Endodermal cell (in vitro differentiated cells): Measurements from ENCODE around the gene DBP. TPM values are rescaled to one million over a fixed set of nuclear protein-coding genes. Genes with fewer than 3 reads are reported as not detected.
A peak's percentile ranks its signal among the peaks of the same experiment; 100 is the strongest.

Experiments
- DNase-seq: peaks from one replicate; pipeline ENCODE4 v3.0.0-alpha.2; 2017
- H3K27ac ChIP-seq: 2 replicates; pipeline ENCODE4 v1.5.1; 2013; ENCODE audit warnings: mild to moderate bottlenecking, low read depth, low read length, moderate library complexity
- H3K27me3 ChIP-seq: 2 replicates; pipeline ENCODE4 v1.6.1; 2013; ENCODE audit warnings: mild to moderate bottlenecking, low read length, moderate library complexity; ENCODE audit not compliant: insufficient read depth, control insufficient read depth, poor library complexity, severe bottlenecking
- H3K36me3 ChIP-seq: 2 replicates; pipeline ENCODE4 v1.7.0; 2013; ENCODE audit warnings: mild to moderate bottlenecking, low read length, moderate library complexity; ENCODE audit not compliant: control insufficient read depth, insufficient read depth
- H3K4me1 ChIP-seq: one replicate; pipeline ENCODE4 v1.7.0; 2013; ENCODE audit warnings: low read length; ENCODE audit not compliant: control insufficient read depth, insufficient read depth
- H3K4me3 ChIP-seq: 2 replicates; pipeline ENCODE4 v1.5.1; 2013; ENCODE audit warnings: mild to moderate bottlenecking, low read length, moderate library complexity
- H3K9ac ChIP-seq: 2 replicates; pipeline ENCODE4 v1.6.1; 2013; ENCODE audit warnings: mild to moderate bottlenecking, low read length, moderate library complexity; ENCODE audit not compliant: poor library complexity, severe bottlenecking; ENCODE audit errors: extremely low read depth
- H3K9me3 ChIP-seq: 2 replicates; pipeline ENCODE4 v1.6.1; 2013; ENCODE audit warnings: mild to moderate bottlenecking, low read length, moderate library complexity; ENCODE audit not compliant: control insufficient read depth
- H3K27ac Mint-ChIP-seq: 2 replicates; pipeline ENCODE4 v1.8.0; 2020; ENCODE audit warnings: mixed read lengths
- H3K27me3 Mint-ChIP-seq: 2 replicates; pipeline ENCODE4 v1.8.0; 2021; ENCODE audit warnings: mild to moderate bottlenecking, mixed read lengths; ENCODE audit not compliant: insufficient read depth
- H3K36me3 Mint-ChIP-seq: 2 replicates; pipeline ENCODE4 v1.8.0; 2020; ENCODE audit warnings: low read depth, mixed read lengths
- H3K4me1 Mint-ChIP-seq: 2 replicates; pipeline ENCODE4 v1.8.0; 2020; ENCODE audit warnings: mixed read lengths
- H3K4me3 Mint-ChIP-seq: 2 replicates; pipeline ENCODE4 v1.8.0; 2020; ENCODE audit warnings: mild to moderate bottlenecking, moderate library complexity, mixed read lengths
- H3K9me3 Mint-ChIP-seq: 2 replicates; pipeline ENCODE4 v1.8.0; 2020; ENCODE audit warnings: mild to moderate bottlenecking, mixed read lengths
- CTCF ChIP-seq: fragments of 200-600 bp; sonication (generic); conservative IDR thresholded peaks from 2 replicates; pipeline ENCODE4 v1.5.0; 2021; ENCODE audit warnings: antibody characterized with exemption, mild to moderate bottlenecking
- WGBS, 2 experiments: methylation state at CpG; one replicate each; pipeline versions ENCODE4 v1.1.5 to v1.1.7; 2013; ENCODE audit warnings: missing lambda C conversion rate in 2 of 2, mixed read lengths in 1 of 2; ENCODE audit not compliant: insufficient coverage in 1 of 2, insufficient read length in 1 of 2; 5-methylcytosine and 5-hydroxymethylcytosine counted together
- total RNA-seq, 2 donors: library from RNA; stranded (reverse); fragmentation: NEBNext Ultra II Directional in 1 of 2; extraction: Animal tissue kit (Norgen Biotek cat#: 25700) in 1 of 2; gene quantifications; 2 replicates in 1 of 2; 3 replicates in 1 of 2; pipeline ENCODE4 v1.2.1, GENCODE V29; 2021

Gene DBP
- total RNA-seq, 2 donors from 2014 or later = 5.3 to 13.1 TPM

- Histone ChIP-seq H3K27me3 (no peaks in the 10 kb centered on the region), H3K27ac (no peak overlapping the region), H3K4me1 (no peaks in the 10 kb centered on the region), H3K4me3 (no peak overlapping the region), H3K36me3 (no peaks in the 10 kb centered on the region), H3K9me3 (no peaks in the 10 kb centered on the region), H3K9ac (no peak overlapping the region)
- peak; percentile 25 for TF ChIP-seq CTCF
- H3K36me3 Mint-ChIP-seq = no peaks in the 10 kb centered on the region
- no peak overlapping the region for H3K27ac Mint-ChIP-seq
- peaks cover 10% of the 10 kb centered on the region for H3K4me1 Mint-ChIP-seq
- DNase-seq = no peak
- 86 to 90% methylated on average over 15 to 21 of the region's 21 CpGs for WGBS, 2 experiments
- H3K27me3 Mint-ChIP-seq = peaks cover 14% of the 10 kb centered on the region
- no peak overlapping the region for H3K4me3 Mint-ChIP-seq
- no peaks in the 10 kb centered on the region for H3K9me3 Mint-ChIP-seq
Observed at GRCh38 chr19:48670699-48671445, 33.7 kb upstream of the DBP start.

DNA sequence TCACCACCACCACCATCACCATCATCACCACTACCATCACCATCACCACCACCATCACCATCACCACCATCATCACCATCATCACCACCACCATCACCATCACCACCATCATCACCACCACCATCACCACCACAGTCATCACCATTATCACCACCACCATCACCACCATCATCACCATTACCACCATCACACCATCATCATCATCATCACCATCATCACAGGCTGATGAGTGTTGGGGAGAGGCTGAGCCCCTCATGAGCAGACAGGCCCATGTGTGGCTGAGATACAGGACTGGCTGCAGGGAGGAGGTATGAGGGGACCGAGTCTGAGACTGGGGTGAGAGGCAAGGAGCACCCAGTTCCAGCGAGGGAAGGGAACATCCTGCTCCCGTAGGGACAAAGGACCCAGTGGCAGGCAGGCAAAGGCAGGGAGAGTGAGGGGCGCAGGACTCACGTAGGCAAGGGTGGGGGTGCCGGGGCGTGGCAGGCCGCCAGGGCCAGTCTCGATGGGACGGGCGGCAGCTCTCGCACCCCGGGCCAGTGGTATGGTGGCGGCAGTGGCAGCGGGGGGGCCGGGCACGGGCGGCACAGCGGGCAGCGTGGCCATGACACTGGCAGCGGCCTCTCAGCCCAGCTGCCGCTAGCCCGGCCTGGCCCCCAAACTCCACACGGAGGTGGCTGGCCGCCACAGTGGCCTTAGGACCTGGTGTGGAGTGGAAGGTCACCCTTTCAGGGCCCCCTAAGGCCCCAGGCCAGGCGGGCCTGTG is 32.9 kb upstream of the DBP start:
- no peak for DNase-seq
- H3K36me3 ChIP-seq = no peaks in the 10 kb centered on the region
- H3K4me1 Mint-ChIP-seq = peaks cover 10% of the 10 kb centered on the region
- no peaks in the 10 kb centered on the region for H3K36me3 Mint-ChIP-seq
- H3K27me3 Mint-ChIP-seq = peaks cover 14% of the 10 kb centered on the region
- no peak overlapping the region for H3K9ac ChIP-seq
- H3K27ac ChIP-seq = no peak overlapping the region
- H3K4me3 Mint-ChIP-seq = no peak overlapping the region
- H3K4me3 ChIP-seq = no peak overlapping the region
- no peaks in the 10 kb centered on the region for H3K27me3 ChIP-seq
- no peaks in the 10 kb centered on the region for H3K4me1 ChIP-seq
- 97 to 98% methylated on average over 11 to 26 of the region's 26 CpGs for WGBS, 2 experiments
- H3K9me3 Mint-ChIP-seq = no peaks in the 10 kb centered on the region
- no peaks in the 10 kb centered on the region for H3K9me3 ChIP-seq
- no peak overlapping the region for H3K27ac Mint-ChIP-seq
- no peak for TF ChIP-seq CTCF

GRCh38 chr19:48668761-48669160 is 31.6 kb upstream of the DBP start:
- Mint-ChIP-seq H3K9me3 (no peaks in the 10 kb centered on the region), H3K4me3 (no peak overlapping the region), H3K27ac (no peak overlapping the region), H3K36me3 (no peaks in the 10 kb centered on the region), H3K27me3 (peaks cover 6% of the 10 kb centered on the region), H3K4me1 (peaks cover 3% of the 10 kb centered on the region)
- Histone ChIP-seq H3K27ac (no peak overlapping the region), H3K27me3 (no peaks in the 10 kb centered on the region), H3K4me3 (no peak overlapping the region), H3K36me3 (no peaks in the 10 kb centered on the region), H3K4me1 (no peaks in the 10 kb centered on the region), H3K9ac (no peak overlapping the region), H3K9me3 (no peaks in the 10 kb centered on the region)
- TF ChIP-seq CTCF = no peak
- 94 to 100% methylated on average over 1 to 2 of the region's 2 CpGs for WGBS, 2 experiments
- no peak for DNase-seq
